K562 (cell line): ENCODE results near the gene URGCP. TPM values are rescaled to one million over a fixed set of nuclear protein-coding genes. Genes with fewer than 3 reads are reported as not detected.

ENCODE experiments used
- ATAC-seq: fragments of 200-7000 bp; cut with Tn5 transposase; 3 replicates; pipeline ENCODE4 v1.9.1; 2020; ENCODE audit warnings: moderate library complexity
- BruUV-seq: library from RNA; stranded (reverse); fragments of 400-500 nt; replicated peaks from 2 replicates; lab custom pipeline; 2021; lab: Mats Ljungman, UMichigan
- CTCF ChIA-PET: fragments of 300-600 bp; formaldehyde crosslinking; extraction: SDS; loops from one replicate; lab custom pipeline; 2021; ENCODE audit warnings: low intra/inter-chr PET ratio; lab: Yijun Ruan, JAX
- POLR2A ChIA-PET: fragments of 300-600, 350-650 bp; sonication (Branson Sonifier 250); formaldehyde crosslinking; extraction: SDS; loops from one replicate; lab custom pipeline; 2021; ENCODE audit warnings: antibody characterized with exemption, inconsistent platforms; lab: Yijun Ruan, JAX
- DNase-seq, 4 experiments: peaks; one replicate each; pipeline versions ENCODE4 v3.0.0 to v3.0.0-alpha.2; 2011 to 2018; ENCODE audit warnings: low spot score in 3 of 4, mixed read lengths in 3 of 4; ENCODE audit errors: extremely low read depth in 1 of 4
- FAIRE-seq: peaks from 2 replicates; lab custom pipeline; 2011; peaks lifted over from hg19 to GRCh38; lab: Jason Lieb, UNC
- H2AFZ ChIP-seq: 2 replicates; pipeline ENCODE4 v1.6.0; 2011; ENCODE audit warnings: low read depth, low read length, control low read depth, inconsistent platforms
- H3K27ac ChIP-seq: fragments of 200-600 bp; 3 replicates; pipeline ENCODE4 v1.8.0; 2011; ENCODE audit warnings: low read depth, mild to moderate bottlenecking, control low read depth, inconsistent platforms, low read length, moderate library complexity, mixed read lengths; ENCODE audit errors: extremely low read depth
- H3K27me3 ChIP-seq, 2 experiments: fragments of 300-600 bp in 1 of 2; 2 replicates in 1 of 2; 3 replicates in 1 of 2; pipeline versions ENCODE4 v1.6.0 to v1.8.0; 2011; ENCODE audit warnings: inconsistent platforms in 2 of 2, low read length in 2 of 2, mild to moderate bottlenecking in 1 of 2, mixed read lengths in 1 of 2, moderate library complexity in 1 of 2; ENCODE audit not compliant: control insufficient read depth in 2 of 2, insufficient read depth in 2 of 2
- H3K36me3 ChIP-seq: fragments of 300-600 bp; 3 replicates; pipeline ENCODE4 v1.8.0; 2011; ENCODE audit warnings: mild to moderate bottlenecking, low read length, inconsistent platforms; ENCODE audit not compliant: control insufficient read depth, insufficient read depth
- H3K4me1 ChIP-seq, 2 experiments: fragments of 200-600 bp in 1 of 2; replicated peaks in 1 of 2; 2 replicates in 1 of 2; 3 replicates in 1 of 2; pipeline versions ENCODE4 v1.5.1 to v1.8.0; 2011; ENCODE audit warnings: inconsistent platforms in 2 of 2, low read length in 2 of 2, mild to moderate bottlenecking in 1 of 2, mixed read lengths in 1 of 2, moderate library complexity in 1 of 2; ENCODE audit not compliant: control insufficient read depth in 2 of 2, insufficient read depth in 2 of 2
- H3K4me2 ChIP-seq: 2 replicates; pipeline ENCODE4 v1.6.1; 2011; ENCODE audit warnings: low read length, control low read depth, inconsistent platforms, mixed read lengths; ENCODE audit not compliant: insufficient read depth
- H3K4me3 ChIP-seq: fragments of 200-600 bp; sonication (generic), shearing (Covaris generic); 2 replicates; pipeline ENCODE4 v1.5.1; 2016; ENCODE audit warnings: control low read depth, inconsistent platforms
- H3K79me2 ChIP-seq: fragments of 200-600 bp; 3 replicates; pipeline ENCODE4 v1.8.0; 2011; ENCODE audit warnings: low read length, inconsistent platforms; ENCODE audit not compliant: control insufficient read depth, insufficient read depth
- H3K9ac ChIP-seq, 2 experiments: 2 replicates each; pipeline versions ENCODE4 v1.6.0 to v1.6.1; 2011; ENCODE audit warnings: low read depth in 2 of 2, low read length in 2 of 2, control low read depth in 1 of 2, inconsistent platforms in 1 of 2, mild to moderate bottlenecking in 1 of 2, mixed read lengths in 1 of 2; ENCODE audit not compliant: insufficient read depth in 1 of 2
- H3K9me1 ChIP-seq: one replicate; pipeline ENCODE4 v1.6.0; 2011; ENCODE audit warnings: inconsistent platforms, mild to moderate bottlenecking, low read length, moderate library complexity; ENCODE audit not compliant: control insufficient read depth, insufficient read depth
- H3K9me3 ChIP-seq: replicated peaks from 2 replicates; pipeline ENCODE4 v1.5.1; 2011; ENCODE audit warnings: low read depth, low read length, inconsistent platforms; ENCODE audit not compliant: control insufficient read depth, insufficient read depth
- H4K20me1 ChIP-seq: replicated peaks from 2 replicates; pipeline ENCODE4 v1.6.1; 2011; ENCODE audit warnings: low read length, inconsistent platforms, mixed read lengths; ENCODE audit not compliant: control insufficient read depth, insufficient read depth
- BHLHE40 ChIP-seq: IDR thresholded peaks from 2 replicates; pipeline ENCODE4 v1.6.1; 2011; ENCODE audit warnings: low read length, improper control_type of control experiment
- FOXJ2 ChIP-seq: fragments of 200-800 bp; sonication (Bioruptor generic); IDR thresholded peaks from 2 replicates; pipeline ENCODE4 v1.6.1; 2016; ENCODE audit warnings: missing genetic modification characterization, missing compliant biosample characterization
- MAZ ChIP-seq, 2 experiments: fragments of 450-650 bp in 1 of 2; sonication (generic) in 1 of 2; formaldehyde crosslinking; IDR thresholded peaks in 1 of 2; conservative IDR thresholded peaks in 1 of 2; 2 replicates each; pipeline versions ENCODE4 v1.4.0 to v1.5.0; 2020; ENCODE audit warnings: mild to moderate bottlenecking in 1 of 2, missing genetic modification reagents in 1 of 2
- POLR2H ChIP-seq: IDR thresholded peaks from 2 replicates; pipeline ENCODE4 v1.6.1; 2016; ENCODE audit warnings: missing genetic modification characterization, low read depth, mild to moderate bottlenecking, control low read depth, missing compliant biosample characterization, moderate library complexity
- SMARCC2 ChIP-seq: fragments of 450-650 bp; IDR thresholded peaks from 2 replicates; pipeline ENCODE4 v1.6.1; 2017; ENCODE audit warnings: antibody characterized with exemption, moderate library complexity, mild to moderate bottlenecking, low read depth
- ZFP30 ChIP-seq: fragments of 250-450 bp; sonication (Bioruptor Pico); IDR thresholded peaks from 2 replicates; pipeline ENCODE4 v1.8.0; 2022; ENCODE audit warnings: moderate library complexity, mild to moderate bottlenecking, inconsistent platforms, borderline replicate concordance
- WGBS: fragments of 100-300 bp; shearing (Covaris generic); methylation state at CpG from one replicate; pipeline ENCODE4 v1.1.6; 2016; ENCODE audit warnings: low coverage, mixed read lengths; ENCODE audit not compliant: insufficient coverage; ENCODE audit errors: missing lambda C conversion rate; 5-methylcytosine and 5-hydroxymethylcytosine counted together
- in situ Hi-C: fragments of 300-500 bp; cut with MboI; formaldehyde crosslinking; loops from 4 replicates; pipeline ENCODE4 v1.15.0; 2018; ENCODE audit warnings: inconsistent platforms, mixed read lengths
- intact Hi-C: fragments of 100-400 bp; cut with micrococcal nuclease; formaldehyde crosslinking; loops from 2 replicates; pipeline ENCODE4 v1.14.2; 2022
- polyA plus RNA-seq, 8 experiments: library from polyadenylated mRNA; depleted of rRNA in 4 of 8; stranded (reverse) in 5 of 8; unstranded in 3 of 8; fragments of >200 nt; fragmentation: Nextera tagmentation in 2 of 8; fragmentation: Illumina TruSeq in 1 of 8; extraction: Ambion mirVana in 2 of 8; extraction: Trizol in 1 of 8; gene quantifications; 2 replicates each; pipeline versions ENCODE4 v1.2.1 to v1.2.3, GENCODE V29; 2011 to 2014; ENCODE audit warnings: inconsistent platforms in 1 of 8, missing spikeins in 1 of 8
- total RNA-seq, 7 experiments: library from RNA; depleted of rRNA in 6 of 7; stranded (reverse); fragments of >200 nt in 6 of 7; fragmentation: Illumina TruSeq in 2 of 7; extraction: Trizol in 2 of 7; gene quantifications; 2 replicates each; pipeline versions ENCODE4 v1.2.1 to v1.2.3, GENCODE V29; 2011 to 2021; ENCODE audit warnings: low replicate concordance in 1 of 7

URGCP gene
- total and polyA plus RNA-seq, 9 of the 15 experiments (the other 6 are each of a cell fraction or from before 2014, with no cell fraction given) = 1.7 to 25.8 (median 12.5) TPM

- H4K20me1 ChIP-seq = no peaks in the 10 kb centered on the region
- intact Hi-C loops (no loop called here), in situ Hi-C loops (no loop called here)
- no TSS peak for BruUV-seq
- no peaks in the 10 kb centered on the region for H3K4me1 ChIP-seq
- CTCF ChIA-PET = no interaction called here
- H3K79me2 ChIP-seq = no peaks in the 10 kb centered on the region
- 19% methylated on average over 5 of the region's 5 CpGs for WGBS
- no peak overlapping the region for H3K9ac ChIP-seq
- no peak overlapping the region for H3K4me2 ChIP-seq
- ATAC-seq (no peak; the same call in 2 of the 3 replicates), DNase-seq (no peak), FAIRE-seq (no peak)
- H3K9me1 ChIP-seq = no peaks in the 10 kb centered on the region
- POLR2A ChIA-PET = no interaction called here
- H3K36me3 ChIP-seq = no peaks in the 10 kb centered on the region
- H3K27me3 ChIP-seq = no peaks in the 10 kb centered on the region
- H3K4me3 ChIP-seq = no peak overlapping the region
- TF ChIP-seq FOXJ2 (tag) (no peak), BHLHE40 (0 out of 2 replicates have a peak, but pooled peaks have one; percentile 35)
- no peak overlapping the region for H2AFZ ChIP-seq
- H3K9me3 ChIP-seq = no peaks in the 10 kb centered on the region
- H3K27ac ChIP-seq = no peak overlapping the region
Observed at GRCh38 chr7:43850348-43851116, 55.9 kb downstream of the URGCP start.

- H3K4me3 ChIP-seq = no peak overlapping the region
- H3K27me3 ChIP-seq = no peaks in the 10 kb centered on the region
- in situ Hi-C loops (loop anchor here (25.0 kb wide), 1 partner anchor 1912 kb away; no protein-coding TSS in a partner anchor), intact Hi-C loops (no loop called here)
- DNase-seq = no peak
- H3K9me1 ChIP-seq = no peaks in the 10 kb centered on the region
- no peak overlapping the region for H2AFZ ChIP-seq
- no peaks in the 10 kb centered on the region for H4K20me1 ChIP-seq
- no peak overlapping the region for H3K9ac ChIP-seq
- H3K36me3 ChIP-seq = no peaks in the 10 kb centered on the region
- BruUV-seq = no TSS peak
- WGBS = 3% methylated on average over 2 of the region's 2 CpGs
- POLR2A ChIA-PET = no interaction called here
- H3K27ac ChIP-seq = no peak overlapping the region
- H3K4me1 ChIP-seq = no peaks in the 10 kb centered on the region
- H3K9me3 ChIP-seq = no peaks in the 10 kb centered on the region
- H3K79me2 ChIP-seq = no peaks in the 10 kb centered on the region
- TF ChIP-seq MAZ (CRISPR knock-in tag; conservative IDR thresholded peaks at IDR 0.05 in 1 of 2, IDR thresholded peaks at IDR 0.05 in 1 of 2) (no peak), ZFP30 (CRISPR knock-in tag) (no peak), POLR2H (tag) (no peak), SMARCC2 (no peak)
- ATAC-seq = no peak
- FAIRE-seq = no peak
- no peak overlapping the region for H3K4me2 ChIP-seq
- CTCF ChIA-PET = no interaction called here
Observed at GRCh38 chr7:43849047-43849446, 57.3 kb downstream of the URGCP start.
